ENCODE measurements around the gene HMX3.
"Not testable (repeated sequence)": the region's sequence is repeated elsewhere in the genome, so short reads cannot be mapped to it uniquely, and the experiment has no call there.

Gene HMX3

GRCh38 chr10:123148414-123149161 lies 12.8 kb downstream of the HMX3 start:
- FAIRE-seq, result no peak

- FAIRE-seq, result no peak
Observed at GRCh38 chr10:123149162-123149567, 13.4 kb downstream of the HMX3 start.

- no peak for FAIRE-seq
Observed at GRCh38 chr10:123149568-123150270, 13.9 kb downstream of the HMX3 start.

GRCh38 chr10:123150271-123150985 lies 14.7 kb downstream of the HMX3 start:
- FAIRE-seq, result no peak

- no peak for FAIRE-seq
Observed at GRCh38 chr10:123150986-123151736, 15.4 kb downstream of the HMX3 start.

- FAIRE-seq, result no peak
Observed at GRCh38 chr10:123151737-123152135, 16.0 kb downstream of the HMX3 start.

GRCh38 chr10:123153486-123154091 lies 17.8 kb downstream of the HMX3 start:
- no peak for FAIRE-seq

- peak; percentile 99 for FAIRE-seq
Observed at GRCh38 chr10:123154092-123154710, 18.4 kb downstream of the HMX3 start, which contains the start of gene BUB3. BUB3 (plus strand) TSS chr10:123154402; CDS start chr10:123154918, 516 bp downstream.

GRCh38 chr10:123154711-123155505 lies 19.1 kb downstream of the HMX3 start:
- FAIRE-seq, result no peak

GRCh38 chr10:123156078-123156477 lies 20.3 kb downstream of the HMX3 start:
- no peak for FAIRE-seq

GRCh38 chr10:123157210-123157609 lies 21.4 kb downstream of the HMX3 start:
- no peak for FAIRE-seq

- FAIRE-seq, result no peak
Observed at GRCh38 chr10:123158682-123159081, 22.9 kb downstream of the HMX3 start.

GRCh38 chr10:123160311-123160980 lies 24.7 kb downstream of the HMX3 start:
- FAIRE-seq, result no peak

GRCh38 chr10:123164319-123164718 lies 28.5 kb downstream of the HMX3 start:
- FAIRE-seq, result peak; percentile 91

GRCh38 chr10:123165445-123166072 lies 29.8 kb downstream of the HMX3 start:
- FAIRE-seq, result no peak

GRCh38 chr10:123166618-123167017 lies 30.8 kb downstream of the HMX3 start:
- no peak for FAIRE-seq

- no peak for FAIRE-seq
Observed at GRCh38 chr10:123170961-123171360, 35.2 kb downstream of the HMX3 start.

GRCh38 chr10:123171616-123172015 lies 35.8 kb downstream of the HMX3 start:
- FAIRE-seq, result not testable (repeated sequence)

Measured in endometrium (tissue), 2 donors.